ENCODE results near the gene EIF4B. TPM values are rescaled to one million over a fixed set of nuclear protein-coding genes. Genes with fewer than 3 reads are reported as not detected.
A peak's percentile ranks its signal among the peaks of the same experiment; 100 is the strongest.

EIF4B gene
- polyA plus RNA-seq, 1 donor = 519 TPM

- no peak for DNase-seq
Observed at GRCh38 chr12:53045696-53046045, 39.4 kb downstream of the EIF4B start.

GRCh38 chr12:53046655-53047220 is 40.5 kb downstream of the EIF4B start:
- peak; percentile 71 for DNase-seq

- DNase-seq = peak; percentile 83
Observed at GRCh38 chr12:53047221-53048032, 41.2 kb downstream of the EIF4B start.

- no peak for DNase-seq
Observed at GRCh38 chr12:53048033-53048779, 42.0 kb downstream of the EIF4B start.

GRCh38 chr12:53048780-53049401 is 42.6 kb downstream of the EIF4B start:
- DNase-seq = peak; percentile 83

- DNase-seq = no peak
Observed at GRCh38 chr12:53049571-53050318, 43.5 kb downstream of the EIF4B start, which contains the start of gene TNS2. TSS of gene TNS2 (plus strand) at chr12:53050065. CDS start at chr12:53050186, 121 bp downstream.

- no peak for DNase-seq
Observed at GRCh38 chr12:53050426-53051057, 44.3 kb downstream of the EIF4B start.

GRCh38 chr12:53051058-53051880 is 45.0 kb downstream of the EIF4B start:
- no peak for DNase-seq

- DNase-seq = no peak
Observed at GRCh38 chr12:53051881-53052412, 45.7 kb downstream of the EIF4B start.

- DNase-seq = no peak
Observed at GRCh38 chr12:53052419-53053217, 46.4 kb downstream of the EIF4B start.

- DNase-seq = no peak
Observed at GRCh38 chr12:53053218-53054111, 47.2 kb downstream of the EIF4B start.

GRCh38 chr12:53054112-53054878 is 48.0 kb downstream of the EIF4B start:
- peak; percentile 94 for DNase-seq

GRCh38 chr12:53055471-53056266 is 49.4 kb downstream of the EIF4B start:
- no peak for DNase-seq

- DNase-seq = no peak
Observed at GRCh38 chr12:53056296-53056695, 50.0 kb downstream of the EIF4B start.

- no peak for DNase-seq
Observed at GRCh38 chr12:53056901-53057300, 50.6 kb downstream of the EIF4B start.

- no peak for DNase-seq
Observed at GRCh38 chr12:53057816-53058500, 51.7 kb downstream of the EIF4B start.

All from left kidney (tissue), 2 donors.